ENCODE data around the gene ADAMTS1.
"Not testable (repeated sequence)": the region's sequence is repeated elsewhere in the genome, so short reads cannot be mapped to it uniquely, and the experiment has no call there.

ADAMTS1 gene

DNA sequence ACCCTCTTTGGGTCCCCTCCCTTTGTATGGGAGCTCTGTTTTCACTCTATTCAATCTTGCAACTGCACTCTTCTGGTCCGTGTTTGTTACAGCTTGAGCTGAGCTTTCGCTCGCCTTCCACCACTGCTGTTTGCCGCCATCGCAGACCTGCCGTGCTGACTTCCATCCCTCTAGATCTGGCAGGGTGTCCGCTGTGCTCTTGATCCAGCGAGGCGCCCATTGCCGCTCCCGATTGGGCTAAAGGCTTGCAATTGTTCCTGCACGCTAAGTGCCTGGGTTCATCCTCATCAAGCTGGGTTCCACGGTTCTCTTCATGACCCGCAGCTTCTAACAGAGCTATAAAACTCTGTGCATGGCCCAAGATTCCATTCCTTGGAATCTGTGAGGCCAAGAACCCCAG, 9.5 kb upstream of the ADAMTS1 start:
- 97% methylated on average over 14 of the region's 14 CpGs for WGBS
- H3K18ac ChIP-seq (ENCODE audit: low read depth in 1 of 2, low read length in 2 of 2); H3K9me3 ChIP-seq (ENCODE audit: control insufficient read depth, low read length); H3K23ac ChIP-seq (ENCODE audit: low read length in 2 of 2); H3K27me3 ChIP-seq (ENCODE audit: control insufficient read depth in 1 of 2, insufficient read depth in 1 of 2, low read length in 2 of 2); H3K4ac ChIP-seq (ENCODE audit: low read depth in 1 of 2, low read length in 2 of 2); H3K4me1 ChIP-seq (ENCODE audit: control insufficient read depth, insufficient read depth, low read depth, low read length); H3K4me3 ChIP-seq (ENCODE audit: insufficient read depth in 1 of 2, low read depth in 1 of 2, low read length in 2 of 2); H3K79me1 ChIP-seq (replicated peaks; ENCODE audit: low read length, poor library complexity, severe bottlenecking); H3K36me3 ChIP-seq (ENCODE audit: control insufficient read depth in 1 of 2, insufficient read depth in 2 of 2, low read depth in 1 of 2, low read length in 2 of 2); DNase-seq; H2BK120ac ChIP-seq (ENCODE audit: low read depth, low read length); H2AK5ac ChIP-seq (ENCODE audit: low read length, severe bottlenecking); H2BK12ac ChIP-seq (ENCODE audit: low read length in 2 of 2); H2BK15ac ChIP-seq (ENCODE audit: low read depth, poor library complexity, severe bottlenecking); H2BK5ac ChIP-seq (ENCODE audit: low read depth, low read length, poor library complexity, severe bottlenecking); H2AFZ ChIP-seq (ENCODE audit: low read depth, low read length); H4K91ac ChIP-seq (ENCODE audit: low read length); H3K14ac ChIP-seq (ENCODE audit: low read length in 2 of 2); H3K9ac ChIP-seq (ENCODE audit: low read length); H3K4me2 ChIP-seq (ENCODE audit: low read length, poor library complexity, severe bottlenecking); H3K27ac ChIP-seq (ENCODE audit: low read length, poor library complexity, severe bottlenecking): not testable (repeated sequence)
- H4K8ac ChIP-seq (ENCODE audit: low read length), result peak overlapping the region; percentile 7

DNA sequence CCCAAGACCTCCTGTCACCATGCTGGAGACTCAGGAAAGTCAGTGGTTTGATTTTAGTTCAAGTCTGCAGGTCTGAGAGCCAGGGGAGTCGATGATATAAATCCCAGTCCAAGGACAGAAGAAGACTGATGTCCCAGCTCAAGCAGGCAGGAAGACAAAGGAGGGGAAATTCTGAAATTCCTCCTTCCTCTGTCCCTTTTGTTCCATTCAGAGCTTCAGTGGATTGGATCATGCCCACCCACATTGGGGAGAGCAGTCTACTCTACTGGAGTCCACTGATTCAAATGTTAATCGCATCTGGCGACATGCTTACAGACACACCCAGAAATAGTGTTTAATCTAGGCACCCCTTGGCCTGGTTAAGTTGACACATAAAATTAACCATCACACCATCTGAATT, 7.2 kb upstream of the ADAMTS1 start:
- Histone ChIP-seq H3K4me1 (ENCODE audit: control insufficient read depth, insufficient read depth, low read depth, low read length) (no peaks in the 10 kb centered on the region), H2BK5ac (ENCODE audit: low read depth, low read length, poor library complexity, severe bottlenecking) (no peak overlapping the region), H3K36me3 (ENCODE audit: control insufficient read depth in 1 of 2, insufficient read depth in 2 of 2, low read depth in 1 of 2, low read length in 2 of 2) (no peaks in the 10 kb centered on the region), H3K4me2 (ENCODE audit: low read length, poor library complexity, severe bottlenecking) (no peak overlapping the region), H4K91ac (ENCODE audit: low read length) (no peak overlapping the region), H2BK120ac (ENCODE audit: low read depth, low read length) (no peak overlapping the region), H3K23ac (ENCODE audit: low read length in 2 of 2) (no peak overlapping the region), H4K8ac (ENCODE audit: low read length) (no peak overlapping the region), H2BK15ac (ENCODE audit: low read depth, poor library complexity, severe bottlenecking) (no peak overlapping the region), H3K27ac (ENCODE audit: low read length, poor library complexity, severe bottlenecking) (no peak overlapping the region), H3K9me3 (ENCODE audit: control insufficient read depth, low read length) (no peaks in the 10 kb centered on the region), H3K27me3 (ENCODE audit: control insufficient read depth in 1 of 2, insufficient read depth in 1 of 2, low read length in 2 of 2) (no peaks in the 10 kb centered on the region), H2AFZ (ENCODE audit: low read depth, low read length) (peak overlapping the region; percentile 14), H3K4me3 (ENCODE audit: insufficient read depth in 1 of 2, low read depth in 1 of 2, low read length in 2 of 2) (no peak overlapping the region), H3K18ac (ENCODE audit: low read depth in 1 of 2, low read length in 2 of 2) (no peak overlapping the region), H2AK5ac (ENCODE audit: low read length, severe bottlenecking) (peak overlapping the region; percentile 80), H2BK12ac (ENCODE audit: low read length in 2 of 2) (peak overlapping the region in 1 of 2 experiments; percentile 84), H3K14ac (ENCODE audit: low read length in 2 of 2) (no peak overlapping the region), H3K9ac (ENCODE audit: low read length) (no peak overlapping the region), H3K79me1 (replicated peaks; ENCODE audit: low read length, poor library complexity, severe bottlenecking) (no peaks in the 10 kb centered on the region), H3K4ac (ENCODE audit: low read depth in 1 of 2, low read length in 2 of 2) (peak overlapping the region in 1 of 2 experiments; percentile 26)
- DNase-seq, result no peak
- 99% methylated on average over 3 of the region's 3 CpGs for WGBS

- H3K4me3 ChIP-seq (ENCODE audit: insufficient read depth in 1 of 2, low read depth in 1 of 2, low read length in 2 of 2), result no peak overlapping the region
- no peak overlapping the region for H3K4ac ChIP-seq (ENCODE audit: low read depth in 1 of 2, low read length in 2 of 2)
- peaks cover 1% of the 10 kb centered on the region for H3K4me1 ChIP-seq (ENCODE audit: control insufficient read depth, insufficient read depth, low read depth, low read length)
- no peak overlapping the region for H4K91ac ChIP-seq (ENCODE audit: low read length)
- no peak overlapping the region for H2BK15ac ChIP-seq (ENCODE audit: low read depth, poor library complexity, severe bottlenecking)
- no peak overlapping the region for H2BK5ac ChIP-seq (ENCODE audit: low read depth, low read length, poor library complexity, severe bottlenecking)
- no peak for DNase-seq
- H3K9me3 ChIP-seq (ENCODE audit: control insufficient read depth, low read length), result no peaks in the 10 kb centered on the region
- no peak overlapping the region for H3K23ac ChIP-seq (ENCODE audit: low read length in 2 of 2)
- no peaks in the 10 kb centered on the region for H3K36me3 ChIP-seq (ENCODE audit: control insufficient read depth in 1 of 2, insufficient read depth in 2 of 2, low read depth in 1 of 2, low read length in 2 of 2)
- no peak overlapping the region for H4K8ac ChIP-seq (ENCODE audit: low read length)
- H2BK12ac ChIP-seq (ENCODE audit: low read length in 2 of 2), result peak overlapping the region in 1 of 2 experiments; percentile 29
- H3K9ac ChIP-seq (ENCODE audit: low read length), result no peak overlapping the region
- no peaks in the 10 kb centered on the region for H3K79me1 ChIP-seq (replicated peaks; ENCODE audit: low read length, poor library complexity, severe bottlenecking)
- peak overlapping the region; percentile 36 for H2AK5ac ChIP-seq (ENCODE audit: low read length, severe bottlenecking)
- H2AFZ ChIP-seq (ENCODE audit: low read depth, low read length), result peak overlapping the region; percentile 29
- H2BK120ac ChIP-seq (ENCODE audit: low read depth, low read length), result no peak overlapping the region
- H3K14ac ChIP-seq (ENCODE audit: low read length in 2 of 2), result peak overlapping the region in 1 of 2 experiments; percentile 71
- no peak overlapping the region for H3K27ac ChIP-seq (ENCODE audit: low read length, poor library complexity, severe bottlenecking)
- 79% methylated on average over 5 of the region's 6 CpGs for WGBS
- no peaks in the 10 kb centered on the region for H3K27me3 ChIP-seq (ENCODE audit: control insufficient read depth in 1 of 2, insufficient read depth in 1 of 2, low read length in 2 of 2)
- peak overlapping the region in 1 of 2 experiments; percentile 81 for H3K18ac ChIP-seq (ENCODE audit: low read depth in 1 of 2, low read length in 2 of 2)
- H3K4me2 ChIP-seq (ENCODE audit: low read length, poor library complexity, severe bottlenecking), result no peak overlapping the region
These were observed 6.1 kb upstream of the ADAMTS1 start for GRCh38 chr21:26851109-26851944.

DNA sequence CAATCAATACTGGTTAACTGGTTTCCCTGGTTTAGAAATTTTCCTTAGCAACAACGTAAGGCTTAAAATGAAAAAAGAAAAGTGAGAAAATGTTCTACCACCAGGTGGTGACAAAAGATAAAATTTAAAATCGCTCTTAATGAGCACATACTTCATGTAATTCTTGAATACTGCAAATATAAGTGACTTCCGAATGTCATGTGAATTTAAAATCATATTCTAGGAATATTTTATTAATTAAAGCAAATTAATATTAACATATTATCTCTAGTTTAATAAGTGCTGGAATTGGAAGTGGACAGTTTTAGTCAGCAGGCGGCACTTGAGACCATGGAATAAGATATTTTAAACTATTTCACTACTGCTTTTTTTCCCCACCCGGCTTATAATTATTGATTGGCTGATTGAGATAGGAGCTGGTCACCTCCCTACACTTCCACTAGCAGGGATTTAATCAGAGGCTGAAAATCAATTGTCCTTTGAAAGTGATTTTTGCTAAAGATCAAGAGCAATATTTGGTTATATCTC, 5.0 kb upstream of the ADAMTS1 start:
- Histone ChIP-seq H2BK15ac (ENCODE audit: low read depth, poor library complexity, severe bottlenecking) (no peak overlapping the region), H3K27me3 (ENCODE audit: control insufficient read depth in 1 of 2, insufficient read depth in 1 of 2, low read length in 2 of 2) (no peaks in the 10 kb centered on the region), H3K79me1 (replicated peaks; ENCODE audit: low read length, poor library complexity, severe bottlenecking) (no peaks in the 10 kb centered on the region), H3K4me3 (ENCODE audit: insufficient read depth in 1 of 2, low read depth in 1 of 2, low read length in 2 of 2) (no peak overlapping the region), H3K18ac (ENCODE audit: low read depth in 1 of 2, low read length in 2 of 2) (no peak overlapping the region), H3K9me3 (ENCODE audit: control insufficient read depth, low read length) (no peaks in the 10 kb centered on the region), H3K4me2 (ENCODE audit: low read length, poor library complexity, severe bottlenecking) (no peak overlapping the region), H2BK12ac (ENCODE audit: low read length in 2 of 2) (no peak overlapping the region), H3K36me3 (ENCODE audit: control insufficient read depth in 1 of 2, insufficient read depth in 2 of 2, low read depth in 1 of 2, low read length in 2 of 2) (no peaks in the 10 kb centered on the region), H3K9ac (ENCODE audit: low read length) (peak overlapping the region; percentile 88), H3K4me1 (ENCODE audit: control insufficient read depth, insufficient read depth, low read depth, low read length) (peaks cover 1% of the 10 kb centered on the region), H3K27ac (ENCODE audit: low read length, poor library complexity, severe bottlenecking) (no peak overlapping the region), H2AK5ac (ENCODE audit: low read length, severe bottlenecking) (no peak overlapping the region), H2BK120ac (ENCODE audit: low read depth, low read length) (no peak overlapping the region), H4K91ac (ENCODE audit: low read length) (no peak overlapping the region), H4K8ac (ENCODE audit: low read length) (no peak overlapping the region), H3K4ac (ENCODE audit: low read depth in 1 of 2, low read length in 2 of 2) (no peak overlapping the region), H3K14ac (ENCODE audit: low read length in 2 of 2) (no peak overlapping the region), H2AFZ (ENCODE audit: low read depth, low read length) (no peak overlapping the region), H2BK5ac (ENCODE audit: low read depth, low read length, poor library complexity, severe bottlenecking) (no peak overlapping the region), H3K23ac (ENCODE audit: low read length in 2 of 2) (no peak overlapping the region)
- WGBS, result no CpG with 5 or more reads among the region's 5 CpGs
- peak; percentile 72 for DNase-seq

Data from mesenchymal stem cell (in vitro differentiated cells and primary cell).